ENCODE data around the gene DLG4.
"Not testable (repeated sequence)": the region's sequence is repeated elsewhere in the genome, so short reads cannot be mapped to it uniquely, and the experiment has no call there.

DLG4 gene

DNA sequence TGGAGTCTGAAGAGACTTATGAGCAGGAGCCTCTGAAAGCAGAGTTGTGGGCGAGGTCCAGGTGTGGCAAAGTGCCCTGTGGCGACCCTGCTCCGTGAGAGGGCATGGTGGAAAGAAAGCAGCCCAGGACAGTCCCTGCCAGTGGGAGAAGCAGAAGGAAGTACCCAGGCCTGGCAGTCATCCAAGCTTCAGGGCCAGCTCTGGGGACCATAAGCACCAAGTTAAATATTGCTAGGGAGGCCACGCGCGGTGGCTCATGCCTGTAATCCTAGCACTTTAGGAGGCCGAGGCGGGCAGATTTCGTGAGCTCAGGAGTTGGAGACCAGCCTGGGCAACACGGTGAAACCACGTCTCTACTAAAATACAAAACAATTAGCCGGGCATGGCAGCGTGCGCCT, 35.5 kb downstream of the DLG4 start:
- DNase-seq (ENCODE audit: low read depth in 2 of 2), result no peak

DNA sequence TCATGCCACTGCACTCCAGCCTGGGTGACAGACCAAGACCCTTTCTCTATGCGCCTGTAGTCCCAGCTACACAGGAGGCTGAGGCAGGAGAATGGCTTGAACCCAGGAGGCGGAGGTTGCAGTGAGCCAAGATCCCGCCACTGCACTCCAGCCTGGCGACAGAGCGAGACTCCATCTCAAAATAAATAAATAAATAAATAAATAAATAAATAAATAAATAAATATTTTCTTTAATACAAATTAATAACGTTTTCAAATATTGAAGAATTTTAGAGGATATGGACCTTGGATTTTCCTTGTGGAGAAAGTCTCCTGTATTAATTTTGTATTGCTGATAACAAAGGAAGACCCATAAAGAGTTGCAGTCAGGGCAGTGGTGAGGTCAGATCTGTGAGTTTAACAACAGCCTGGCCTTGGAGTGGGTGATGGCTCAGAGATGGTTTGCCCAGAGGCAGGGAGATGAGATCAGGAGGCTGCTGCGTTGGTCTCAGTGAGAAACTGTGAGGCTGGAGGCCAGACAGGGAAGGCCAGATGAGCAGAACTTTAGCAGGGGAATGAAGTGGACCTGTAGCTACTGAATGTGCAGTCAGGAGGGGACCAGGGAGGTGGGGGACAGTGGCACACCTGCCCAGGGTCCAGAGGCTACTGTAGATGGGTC, 36.1 kb downstream of the DLG4 start:
- DNase-seq (ENCODE audit: low read depth in 2 of 2), result no peak

DNA sequence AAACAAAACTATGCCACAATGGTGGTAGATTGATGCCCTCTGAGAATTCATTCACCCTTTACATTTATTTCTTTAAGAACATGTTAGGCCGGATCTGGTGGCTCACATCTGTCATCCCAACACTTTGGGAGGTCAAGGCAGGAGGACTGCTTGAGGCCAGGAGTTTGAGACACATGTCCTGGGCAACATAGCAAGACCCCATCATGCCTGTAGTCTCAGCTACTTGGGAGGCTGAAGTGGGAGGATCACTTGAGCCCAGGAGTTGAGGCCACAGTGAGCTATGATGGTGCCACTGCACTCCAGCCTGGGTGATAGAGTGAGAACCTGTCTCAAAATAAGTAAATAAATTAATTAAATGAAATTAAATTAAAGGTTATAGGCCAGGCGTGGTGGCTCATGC, 37.5 kb downstream of the DLG4 start:
- not testable (repeated sequence) for DNase-seq (ENCODE audit: low read depth in 2 of 2)

DNA sequence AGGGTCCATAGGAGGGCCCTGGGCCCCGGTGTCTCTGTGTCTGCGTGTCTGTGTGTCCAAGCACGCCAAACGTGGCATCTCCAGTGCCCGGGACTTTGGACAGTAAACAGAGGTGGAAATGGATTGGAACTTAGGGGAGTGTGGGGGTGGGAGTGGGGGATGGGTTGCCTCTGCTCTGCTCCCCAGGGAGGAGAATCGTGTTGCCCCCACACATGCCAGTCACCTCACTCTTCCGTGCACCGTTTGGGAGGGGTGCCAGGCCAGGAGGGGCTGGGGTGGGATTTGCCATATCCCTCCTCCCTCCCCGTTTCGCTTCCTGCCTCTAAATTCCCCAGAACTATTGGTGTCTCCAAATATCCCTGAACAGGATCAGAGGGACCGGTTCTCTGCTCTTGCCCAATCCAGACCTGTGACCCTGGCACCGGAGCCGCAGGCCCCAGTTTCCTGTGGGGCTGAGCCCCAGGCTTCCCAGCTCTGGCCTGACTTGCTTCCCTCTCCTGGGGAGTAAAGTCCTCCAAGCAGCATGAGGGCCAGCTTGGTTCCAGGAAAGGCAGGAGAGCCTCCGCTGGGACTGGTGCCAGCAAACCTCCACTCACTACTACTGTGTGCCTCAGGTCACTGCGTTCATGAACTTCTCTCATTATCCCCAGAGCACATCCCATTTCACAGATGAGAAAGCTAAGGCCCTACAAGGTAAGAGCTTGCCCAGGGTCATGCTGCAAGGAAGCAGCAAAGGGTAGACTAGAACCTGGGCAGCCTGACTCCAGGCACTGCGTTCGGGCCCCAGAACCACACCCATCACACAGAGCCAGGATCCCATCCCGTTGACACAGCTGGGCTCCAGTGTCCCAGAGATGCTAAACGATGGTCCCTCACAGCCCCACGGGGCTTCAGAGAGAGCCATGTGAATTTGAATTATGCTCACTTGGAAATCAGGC, 40.0 kb downstream of the DLG4 start, which contains the start of gene ASGR1:
ASGR1 (minus strand) TSS at position 54 of the 938 bp plus-strand sequence. CDS start 807 bp downstream, outside the sequence.
- DNase-seq (ENCODE audit: low read depth in 2 of 2), result no peak

DNA sequence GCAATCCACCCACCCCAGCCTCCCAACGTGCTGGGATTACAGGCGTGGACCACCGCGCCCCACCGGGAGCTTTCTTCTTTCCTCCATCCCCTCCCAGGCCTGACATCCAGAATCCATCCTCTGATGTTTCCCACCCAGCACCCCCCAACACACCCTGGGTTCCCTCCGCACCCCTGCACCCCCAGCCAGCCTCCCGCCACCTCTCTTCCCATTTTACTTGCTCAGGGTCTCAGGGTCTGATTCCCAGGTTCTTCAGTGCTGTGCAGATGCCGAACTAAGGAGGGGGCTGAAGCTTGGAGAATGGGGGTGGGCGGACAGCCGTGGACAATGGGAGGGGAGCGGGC, 40.7 kb downstream of the DLG4 start:
- no peak for DNase-seq (ENCODE audit: low read depth in 2 of 2)

DNA sequence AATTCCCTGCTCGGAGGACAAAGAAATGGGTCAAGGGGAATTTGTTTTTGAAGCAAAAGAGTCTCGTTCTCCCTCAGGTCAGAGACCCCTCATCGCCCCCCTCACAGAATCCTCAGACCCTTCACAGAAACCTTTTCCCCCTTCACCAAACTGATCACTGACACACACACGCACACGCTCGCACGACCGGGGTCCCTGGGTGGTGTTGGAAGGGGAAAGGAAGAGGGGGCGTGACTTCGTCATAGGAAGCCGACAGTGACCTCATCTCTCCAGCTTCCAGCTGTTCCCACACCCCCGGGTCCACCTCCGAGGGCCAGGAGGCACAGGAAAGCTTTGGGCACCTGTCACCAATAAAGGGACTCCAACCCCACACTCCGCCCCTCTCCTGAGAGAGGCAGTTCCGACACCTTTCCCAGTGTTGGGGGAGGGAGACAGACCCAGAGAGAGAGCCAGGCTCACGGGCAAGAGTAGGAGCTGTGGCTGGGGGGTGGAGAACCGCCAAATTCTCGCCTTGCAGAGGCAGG, 41.6 kb downstream of the DLG4 start:
- no peak for DNase-seq (ENCODE audit: low read depth in 2 of 2)

DNA sequence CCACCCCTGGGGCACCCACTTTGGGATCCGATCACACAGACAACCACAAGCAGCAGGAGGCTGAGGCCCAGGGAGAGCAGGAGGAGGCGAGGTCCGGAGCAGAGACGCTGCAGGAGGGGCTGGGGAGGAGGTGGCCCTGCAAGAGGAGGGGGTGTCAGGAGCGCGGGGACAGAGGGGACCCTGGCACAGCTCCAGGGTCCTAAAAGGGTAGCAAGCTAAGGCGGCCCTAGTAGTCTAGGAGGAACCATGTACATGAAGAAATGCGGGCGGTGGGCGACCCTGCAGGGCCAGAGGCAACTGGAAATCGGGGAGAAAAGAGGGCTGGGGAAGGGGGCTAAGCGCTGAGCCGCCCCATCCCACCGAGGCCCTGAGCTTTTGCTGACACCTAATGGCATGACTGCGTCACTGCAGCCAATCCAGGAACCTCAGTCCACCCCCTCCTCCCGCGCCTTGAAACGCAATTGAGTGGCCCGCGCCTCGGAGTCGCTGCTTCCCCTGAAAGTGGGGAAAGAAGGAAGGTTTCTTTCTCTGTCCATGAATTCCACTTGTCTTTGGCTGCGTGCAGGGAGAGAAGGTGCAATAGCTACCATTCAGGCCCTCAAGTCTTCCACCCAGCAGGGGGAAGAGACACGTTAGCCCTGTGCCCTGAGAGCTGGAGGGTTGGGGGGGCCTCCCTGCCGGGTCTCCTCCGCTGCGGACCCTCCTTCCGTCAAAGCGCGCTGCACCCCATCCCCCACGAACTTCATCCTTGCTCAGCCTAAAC, 42.3 kb downstream of the DLG4 start:
- DNase-seq (ENCODE audit: low read depth in 2 of 2), result peak; percentile 37 to 44

DNA sequence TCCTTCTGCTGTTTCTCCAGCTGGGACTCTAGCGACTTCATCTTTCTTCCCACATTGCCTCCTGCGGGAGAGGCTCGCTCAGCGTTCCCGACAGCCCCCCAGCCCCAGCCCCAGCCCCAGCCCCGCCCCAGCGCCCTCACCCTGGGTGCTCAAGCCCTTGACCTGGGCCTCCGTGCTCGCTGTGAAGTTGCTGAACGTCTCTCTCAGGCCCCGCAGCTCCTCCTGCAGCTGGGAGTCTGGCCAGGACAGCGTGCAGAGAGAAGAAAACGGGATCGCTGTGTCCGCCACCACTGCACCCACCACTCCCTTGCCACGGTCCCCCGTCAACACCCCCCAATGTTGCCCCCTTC, 42.8 kb downstream of the DLG4 start:
- no peak for DNase-seq (ENCODE audit: low read depth in 2 of 2)

DNA sequence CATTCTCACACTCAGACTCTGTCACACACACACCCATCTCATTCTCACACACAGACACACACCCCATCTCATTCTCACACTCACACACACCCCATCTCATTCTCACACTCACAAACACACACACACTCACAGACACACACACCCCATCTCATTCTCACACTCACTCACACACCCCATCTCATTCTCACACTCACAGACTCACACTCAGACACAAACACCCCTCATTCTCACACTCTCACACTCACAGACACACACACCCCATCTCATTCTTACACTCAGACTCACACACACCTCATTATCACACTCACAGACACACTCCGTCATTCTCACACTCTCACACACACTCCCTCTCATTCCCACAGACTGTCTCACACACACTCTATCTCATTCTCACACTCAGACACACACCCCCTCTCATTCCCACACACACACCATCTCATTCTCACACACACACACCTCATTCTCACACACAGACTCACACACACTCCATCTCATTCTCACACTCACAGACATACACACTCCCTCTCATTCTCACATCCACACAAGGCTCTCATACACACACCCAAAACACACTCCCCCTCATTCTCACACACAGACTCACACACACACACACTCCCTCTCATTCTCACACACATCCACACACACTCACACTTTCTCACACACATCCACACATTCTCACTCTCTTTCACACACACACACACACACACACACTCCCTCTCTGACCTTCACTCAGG, 43.4 kb downstream of the DLG4 start:
- no peak for DNase-seq (ENCODE audit: low read depth in 2 of 2)

DNA sequence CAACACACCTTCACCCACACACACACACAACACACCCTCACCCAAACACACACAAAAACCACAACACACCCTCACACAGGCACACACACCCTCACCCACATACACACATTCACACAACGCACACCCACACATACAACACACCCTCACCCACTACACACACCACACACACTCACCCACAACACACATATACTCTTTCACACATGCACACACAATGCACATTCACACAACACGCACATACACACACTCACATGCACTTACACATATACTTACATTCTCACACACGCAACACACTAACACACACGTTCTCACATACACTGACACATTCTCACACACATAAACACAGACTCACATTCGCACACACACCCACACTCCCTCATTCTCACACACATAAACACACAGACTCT, 44.3 kb downstream of the DLG4 start:
- DNase-seq (ENCODE audit: low read depth in 2 of 2), result no peak

DNA sequence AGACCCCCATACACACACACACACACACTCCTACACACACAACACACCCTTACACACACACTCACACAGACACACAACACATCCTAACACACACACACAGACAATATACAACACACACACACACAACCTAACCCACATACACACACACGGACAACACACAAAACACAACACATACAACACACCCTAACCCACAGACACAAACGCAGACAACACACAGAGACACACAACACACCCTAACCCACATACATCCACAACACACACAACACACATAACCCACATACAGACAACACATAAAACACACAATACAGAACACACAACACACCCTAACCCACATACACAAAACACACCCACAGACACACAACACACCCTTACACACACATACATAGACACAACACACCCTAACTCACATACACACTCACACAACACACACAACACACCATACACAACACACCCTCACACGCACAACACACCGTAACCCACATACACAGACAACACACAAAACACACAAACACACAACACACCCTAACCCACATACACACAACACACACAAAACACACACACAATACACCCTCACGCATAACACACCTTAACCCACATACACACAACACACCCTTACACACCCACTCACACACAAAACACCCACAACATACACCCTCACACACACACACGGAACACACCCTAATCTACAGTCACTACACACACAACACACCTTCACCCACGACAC, 44.9 kb downstream of the DLG4 start:
- DNase-seq (ENCODE audit: low read depth in 2 of 2), result no peak

DNA sequence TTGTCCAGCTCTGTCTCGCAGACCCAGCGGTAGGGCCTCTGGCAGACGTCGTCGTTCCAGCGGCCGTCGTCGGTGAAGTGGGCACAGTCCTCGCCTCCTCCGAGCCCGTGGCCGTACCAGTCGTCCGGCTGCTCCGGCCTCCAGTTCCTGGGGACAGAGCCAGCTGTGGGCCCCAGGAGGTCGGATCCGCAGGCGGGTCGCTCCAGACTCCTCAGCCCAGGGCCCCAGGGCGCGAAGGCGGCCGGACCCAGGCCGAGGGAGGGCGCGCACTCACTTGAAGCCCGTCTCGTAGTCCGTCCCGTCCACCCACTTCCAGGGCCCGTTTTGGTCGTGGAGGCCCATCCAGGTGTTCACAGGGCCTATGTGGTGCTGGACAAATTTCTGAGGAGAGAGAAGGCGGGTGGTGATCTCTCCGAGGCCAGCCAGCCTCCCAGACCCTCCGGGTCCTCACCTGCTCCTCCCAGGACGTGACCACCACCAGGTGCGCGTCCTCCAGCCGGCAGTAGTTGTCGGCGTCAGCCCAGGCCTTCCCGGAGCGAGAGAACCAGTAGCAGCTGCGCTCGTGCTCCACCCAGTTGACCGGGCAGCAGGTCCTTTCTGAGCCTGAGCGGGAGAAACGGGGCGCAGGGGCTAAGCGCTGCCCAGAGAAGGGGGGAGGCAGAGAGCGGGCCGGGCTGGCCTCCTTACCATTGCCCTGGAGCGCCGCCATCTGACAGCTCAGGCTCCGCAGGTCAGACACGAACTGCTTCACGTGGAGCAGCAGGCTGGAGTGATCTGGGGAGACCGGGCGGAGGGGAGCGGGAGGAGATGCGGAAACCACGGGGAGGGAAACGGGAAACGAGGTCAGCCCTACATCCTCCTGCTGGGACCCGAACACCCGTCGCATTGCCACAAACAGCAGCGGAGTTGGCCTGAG, 45.7 kb downstream of the DLG4 start:
- DNase-seq (ENCODE audit: low read depth in 2 of 2), result no peak

DNA sequence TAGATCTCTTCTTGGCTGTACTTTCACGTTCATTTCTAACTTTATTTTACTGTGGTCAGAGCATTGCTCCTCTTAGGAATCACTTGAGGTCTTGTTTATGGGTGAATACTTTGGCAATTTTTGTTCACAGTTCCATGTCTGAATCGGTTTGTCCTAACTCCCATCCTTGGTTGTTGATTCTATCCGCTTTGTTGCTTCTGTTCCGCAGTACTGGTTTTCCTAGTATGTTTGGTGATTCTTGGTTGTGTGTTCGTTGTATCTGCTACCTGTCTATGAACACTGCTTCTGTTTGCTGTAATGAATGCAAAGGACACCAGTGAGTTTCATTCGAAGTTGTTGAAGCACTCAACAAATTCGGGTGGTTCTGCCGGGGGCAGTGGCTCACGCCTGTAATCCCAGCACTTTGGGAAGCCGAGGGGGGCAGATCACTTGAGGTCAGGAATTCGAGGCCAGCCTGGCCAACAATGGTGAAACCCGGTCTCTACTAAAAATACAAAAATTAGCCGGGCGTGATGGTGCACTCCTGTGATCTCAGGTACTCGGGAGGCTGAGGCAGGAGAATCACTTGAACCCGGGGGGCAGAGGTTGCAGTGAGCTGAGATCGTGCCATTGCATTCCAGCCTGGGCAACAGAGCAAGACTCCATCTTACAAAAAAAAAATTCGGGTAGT, 47.0 kb downstream of the DLG4 start:
- DNase-seq (ENCODE audit: low read depth in 2 of 2), result not testable (repeated sequence)

DNA sequence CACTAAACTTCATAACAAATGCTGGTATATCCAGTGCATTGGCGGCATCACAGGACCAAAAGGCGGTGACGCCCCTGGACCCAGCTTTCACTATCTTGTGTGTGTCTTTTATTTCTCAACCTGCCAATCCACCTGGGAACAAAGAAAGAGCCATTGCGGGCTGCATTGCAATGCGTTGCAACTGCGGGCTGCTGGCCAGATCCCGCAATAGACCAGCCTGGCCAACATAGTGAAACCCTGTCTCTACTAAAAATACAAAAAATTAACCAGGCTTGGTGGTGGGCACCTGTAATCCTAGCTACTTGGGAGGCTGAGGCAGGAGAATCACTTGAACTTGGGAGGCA, 50.1 kb downstream of the DLG4 start:
- DNase-seq (ENCODE audit: low read depth in 2 of 2), result not testable (repeated sequence)

DNA sequence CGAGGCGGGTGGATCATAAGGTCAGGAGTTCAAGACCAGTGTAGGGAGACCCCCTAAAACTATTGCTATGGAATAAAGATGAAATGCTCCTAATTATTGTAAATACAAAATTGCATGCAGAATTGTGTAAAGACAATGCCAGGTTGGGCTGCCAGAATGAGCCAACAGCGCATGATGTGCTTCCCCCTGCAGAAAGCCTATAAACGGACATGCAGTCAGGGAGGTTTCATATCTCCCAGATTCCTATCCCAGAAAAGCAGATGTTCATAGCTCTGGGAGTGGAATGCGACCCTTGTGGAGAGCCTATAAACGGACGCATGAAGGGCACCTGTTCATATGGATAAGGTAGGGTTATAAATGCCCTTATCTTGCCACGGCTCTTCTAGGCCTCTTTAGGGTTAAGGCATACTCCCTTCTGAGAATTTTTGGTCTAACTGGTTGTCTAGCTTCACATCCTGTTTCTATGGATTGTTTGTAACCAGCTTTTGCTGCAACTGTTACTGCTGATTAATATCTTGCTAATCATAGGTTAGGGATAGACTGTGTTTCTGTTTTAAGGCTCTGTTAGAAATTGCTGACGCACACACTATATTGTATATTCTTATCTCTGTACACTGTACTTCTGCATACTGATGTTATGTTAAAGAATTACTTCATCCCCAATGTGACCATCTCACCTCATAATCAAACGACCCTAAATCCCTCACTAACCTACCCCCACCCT, 50.6 kb downstream of the DLG4 start:
- not testable (repeated sequence) for DNase-seq (ENCODE audit: low read depth in 2 of 2)

DNA sequence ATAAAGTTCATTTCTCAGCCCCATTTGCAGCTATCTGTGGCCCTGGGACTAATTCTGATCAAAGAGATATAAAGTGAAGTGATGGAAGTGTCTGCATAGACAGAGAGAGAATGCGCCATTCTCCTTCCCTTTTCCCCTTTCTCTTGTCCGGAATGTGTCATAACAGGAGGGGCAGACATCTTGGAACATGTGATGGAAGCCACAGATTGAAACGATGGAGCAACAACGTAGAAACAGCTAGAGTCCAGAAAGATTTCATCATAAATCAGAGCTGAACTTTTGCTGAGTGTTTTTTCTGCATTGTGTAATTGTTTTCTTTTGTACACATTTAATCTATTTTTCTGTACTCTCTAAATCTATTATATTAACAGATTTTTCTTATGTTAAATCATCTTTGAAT, 51.8 kb downstream of the DLG4 start:
- DNase-seq (ENCODE audit: low read depth in 2 of 2), result no peak

DNA sequence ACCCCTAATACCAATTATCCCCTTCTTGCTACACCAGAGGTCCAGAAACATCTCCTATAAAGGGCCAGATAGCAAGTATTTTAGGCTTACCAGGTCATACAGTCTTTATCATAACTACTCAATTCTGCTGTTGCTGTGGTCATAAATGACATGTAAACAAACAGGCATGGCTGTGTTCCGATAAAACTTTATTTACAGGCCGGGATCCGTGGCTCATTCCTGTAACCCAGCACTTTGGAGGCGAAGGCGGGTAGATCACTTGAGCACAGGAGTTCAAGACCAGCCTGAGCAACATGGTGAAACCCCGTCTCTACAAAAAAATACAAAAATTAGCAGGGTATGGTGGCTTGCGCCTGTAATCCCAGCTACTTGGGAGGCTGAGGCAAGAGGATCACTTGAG, 52.8 kb downstream of the DLG4 start:
- DNase-seq (ENCODE audit: low read depth in 2 of 2), result no peak

DNA sequence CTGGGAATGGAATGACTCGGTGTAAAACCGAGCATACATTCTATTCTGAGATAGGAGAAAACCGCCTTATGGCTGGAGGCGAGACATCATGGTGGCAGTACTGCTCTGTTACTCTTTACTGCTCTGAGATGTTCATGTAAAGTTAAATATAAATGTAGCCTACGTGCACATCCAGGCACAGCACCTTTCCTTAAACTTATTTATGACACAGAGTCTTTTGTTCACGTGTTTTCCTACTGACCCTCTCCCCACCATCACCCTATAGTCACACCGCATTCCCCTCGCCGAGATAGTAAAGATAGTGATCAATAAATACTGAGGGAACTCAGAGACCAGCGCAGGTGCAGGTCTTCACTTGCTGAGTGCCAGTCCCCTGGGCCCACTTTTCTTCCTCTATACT, 60.1 kb downstream of the DLG4 start:
- DNase-seq (ENCODE audit: low read depth in 2 of 2), result not testable (repeated sequence)

DNA sequence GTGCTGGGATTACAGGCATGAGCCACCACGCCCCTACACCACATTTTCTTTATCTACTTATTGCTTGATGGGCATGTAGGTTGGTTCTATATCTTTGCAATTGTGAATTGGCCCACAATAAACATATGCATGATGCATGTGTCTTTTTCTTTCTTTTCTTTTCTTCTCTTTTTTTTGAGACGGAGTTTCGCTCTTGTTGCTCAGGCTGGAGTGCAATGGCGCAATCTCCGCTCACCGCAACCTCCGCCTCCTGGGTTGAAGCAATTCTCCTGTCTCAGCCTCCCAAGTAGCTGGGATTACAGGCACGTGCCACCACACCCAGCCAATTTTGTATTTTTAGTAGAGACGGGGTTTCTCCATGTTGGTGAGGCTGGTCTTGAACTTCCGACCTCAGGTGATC, 61.2 kb downstream of the DLG4 start:
- not testable (repeated sequence) for DNase-seq (ENCODE audit: low read depth in 2 of 2)

All from fibroblast of skin of left quadriceps (primary cell).